ENCODE measurements around the gene SPATA20. TPM values are rescaled to one million over a fixed set of nuclear protein-coding genes. Genes with fewer than 3 reads are reported as not detected.
A peak's percentile ranks its signal among the peaks of the same experiment; 100 is the strongest.

The SPATA20 gene
- total and polyA plus RNA-seq, 2 of the 13 experiments (the other 11 are each of a cell fraction or from before 2014, with no cell fraction given), result 36.1 to 64.8 TPM

- TF ChIP-seq GATAD1 (CRISPR knock-in tag; IDR thresholded peaks at IDR 0.05), result peak; percentile 50
- no peak for TF ChIP-seq ZEB1 (IDR thresholded peaks at IDR 0.05; ENCODE audit: insufficient replicate concordance, low read depth)
- 0 out of 2 replicates have a peak, but pooled peaks have one; percentile 74 for TF ChIP-seq ZNF616 (CRISPR knock-in tag; IDR thresholded peaks at IDR 0.05; ENCODE audit: low read depth)
- TF ChIP-seq TP53 (CRISPR knock-in tag; conservative IDR thresholded peaks at IDR 0.05), result no peak
- no peak; the same call in 1 of the 2 replicates for TF ChIP-seq MED1 (CRISPR knock-in tag; IDR thresholded peaks at IDR 0.05)
- TF ChIP-seq PHF20 (CRISPR knock-in tag; IDR thresholded peaks at IDR 0.05), result 0 out of 2 replicates have a peak, but pooled peaks have one; percentile 35
- no peak for TF ChIP-seq FOSL1 (CRISPR knock-in tag; IDR thresholded peaks at IDR 0.05; ENCODE audit: borderline replicate concordance)
- 0 out of 2 replicates have a peak, but pooled peaks have one; percentile 63 for TF ChIP-seq DNMT1 (CRISPR knock-in tag; IDR thresholded peaks at IDR 0.05)
- 0 out of 2 replicates have a peak, but pooled peaks have one; percentile 1 for TF ChIP-seq ZNF253 (CRISPR knock-in tag; IDR thresholded peaks at IDR 0.05; ENCODE audit: borderline replicate concordance)
- peak in 1 of 2 experiments; percentile 16; a peak in 1 of 4 replicates for TF ChIP-seq HMGXB4 (CRISPR knock-in tag; IDR thresholded peaks at IDR 0.05; ENCODE audit: borderline replicate concordance in 1 of 2, low read depth in 1 of 2)
- TF ChIP-seq PHF5A (CRISPR knock-in tag; IDR thresholded peaks at IDR 0.05; ENCODE audit: low read depth, unreplicated experiment), result no peak
- TF ChIP-seq CAMTA2 (CRISPR knock-in tag; IDR thresholded peaks at IDR 0.05; ENCODE audit: borderline replicate concordance), result 0 out of 2 replicates have a peak, but pooled peaks have one; percentile 79
- TF ChIP-seq NR2C2 (CRISPR knock-in tag; IDR thresholded peaks at IDR 0.05; ENCODE audit: borderline replicate concordance), result peak; percentile 38; the same call in 1 of the 2 replicates
- TF ChIP-seq FOSL2 (CRISPR knock-in tag; IDR thresholded peaks at IDR 0.05), result peak; percentile 26; the same call in 1 of the 2 replicates
- peak; percentile 4; the same call in 1 of the 2 replicates for TF ChIP-seq PRDM10 (CRISPR knock-in tag; IDR thresholded peaks at IDR 0.05; ENCODE audit: low read depth)
- peak; percentile 1; the same call in 1 of the 2 replicates for TF ChIP-seq TFE3 (CRISPR knock-in tag; IDR thresholded peaks at IDR 0.05)
- TF ChIP-seq MLLT10 (CRISPR knock-in tag; IDR thresholded peaks at IDR 0.05), result no peak
- 0 out of 2 replicates have a peak, but pooled peaks have one; percentile 55 for TF ChIP-seq TFDP1 (CRISPR knock-in tag; IDR thresholded peaks at IDR 0.05; ENCODE audit: borderline replicate concordance)
- peak; percentile 63; the same call in 1 of the 2 replicates for TF ChIP-seq SNAPC2 (CRISPR knock-in tag; IDR thresholded peaks at IDR 0.05)
These were observed 29.2 kb upstream of the SPATA20 start (continued) for GRCh38 chr17:50517504-50518383.

All from HepG2 (cell line).